ENCODE data around the gene GFY. TPM values are rescaled to one million over a fixed set of nuclear protein-coding genes. Genes with fewer than 3 reads are reported as not detected.

GFY gene
- total and polyA plus RNA-seq, 2 experiments from 2014 or later = 1.2 TPM; not detected in 1

GRCh38 chr19:49436381-49437017 is 11.3 kb downstream of the GFY start:
- Histone ChIP-seq H3F3A (replicated peaks; ENCODE audit: low read depth) (peaks cover 26% of the 10 kb centered on the region), H3K36me3 (ENCODE audit: insufficient read depth) (no peaks in the 10 kb centered on the region), H3K4me1 (ENCODE audit: insufficient read depth) (peaks cover 28% of the 10 kb centered on the region), H3K79me2 (replicated peaks; ENCODE audit: insufficient read depth) (no peaks in the 10 kb centered on the region), H3K4me3 (peak overlapping the region; percentile 58), H2AFZ (peak overlapping the region; percentile 83), H3K27me3 (ENCODE audit: insufficient read depth) (peaks cover 81% of the 10 kb centered on the region), H3K4me2 (peak overlapping the region; percentile 80), H3K9me2 (ENCODE audit: insufficient read depth) (no peaks in the 10 kb centered on the region), H3K27ac (ENCODE audit: low read depth) (no peak overlapping the region), H4K20me1 (replicated peaks; ENCODE audit: insufficient read depth) (no peaks in the 10 kb centered on the region)
- DNase-seq (ENCODE audit: low spot score) (peak; percentile 99), ATAC-seq (peak; percentile 49)
- Mint-ChIP-seq H3K9me3 (peaks cover 10% of the 10 kb centered on the region), H3K36me3 (ENCODE audit: low read depth) (peaks cover 5% of the 10 kb centered on the region), H3K4me1 (peaks cover 37% of the 10 kb centered on the region), H3K27ac (no peak overlapping the region), H3K4me3 (peak overlapping the region; percentile 65), H3K27me3 (ENCODE audit: insufficient read depth, low read depth, poor library complexity) (peaks cover 80% of the 10 kb centered on the region)
- no peak for TF ChIP-seq JUNB (IDR thresholded peaks at IDR 0.05; ENCODE audit: unreplicated experiment)
- TF ChIP-seq CREB1 (CRISPR knock-in tag; IDR thresholded peaks at IDR 0.05; ENCODE audit: low read depth) = peak; percentile 97
- no peak for TF ChIP-seq REST (IDR thresholded peaks at IDR 0.05; ENCODE audit: unreplicated experiment)
- no peak for TF ChIP-seq STAT1 (IDR thresholded peaks at IDR 0.05; ENCODE audit: unreplicated experiment)
- peak in 1 of 2 experiments; percentile 24; a peak in 2 of 4 replicates for TF ChIP-seq CTCF (conservative IDR thresholded peaks at IDR 0.05; ENCODE audit: low read depth in 2 of 2)
- TF ChIP-seq ZNF331 (CRISPR knock-in tag; IDR thresholded peaks at IDR 0.05; ENCODE audit: low read depth) = no peak
- peak; percentile 59 for TF ChIP-seq POLR2AphosphoS5 (IDR thresholded peaks at IDR 0.05; ENCODE audit: low read depth)
- no peak for TF ChIP-seq ETS1 (IDR thresholded peaks at IDR 0.05)
- no peak for TF ChIP-seq EZH2phosphoT487 (IDR thresholded peaks at IDR 0.05; ENCODE audit: unreplicated experiment)
- peak; percentile 23 for TF ChIP-seq EZH2 (IDR thresholded peaks at IDR 0.05; ENCODE audit: low read depth, unreplicated experiment)
- no peak for TF ChIP-seq ZNF462 (CRISPR knock-in tag; IDR thresholded peaks at IDR 0.05)
- no peak for TF ChIP-seq NANOG (IDR thresholded peaks at IDR 0.05; ENCODE audit: borderline replicate concordance)
- no peak for TF ChIP-seq ZNF114 (CRISPR knock-in tag; IDR thresholded peaks at IDR 0.05)
